Measurements from ENCODE around the gene ZNF19.

The ZNF19 gene

DNA sequence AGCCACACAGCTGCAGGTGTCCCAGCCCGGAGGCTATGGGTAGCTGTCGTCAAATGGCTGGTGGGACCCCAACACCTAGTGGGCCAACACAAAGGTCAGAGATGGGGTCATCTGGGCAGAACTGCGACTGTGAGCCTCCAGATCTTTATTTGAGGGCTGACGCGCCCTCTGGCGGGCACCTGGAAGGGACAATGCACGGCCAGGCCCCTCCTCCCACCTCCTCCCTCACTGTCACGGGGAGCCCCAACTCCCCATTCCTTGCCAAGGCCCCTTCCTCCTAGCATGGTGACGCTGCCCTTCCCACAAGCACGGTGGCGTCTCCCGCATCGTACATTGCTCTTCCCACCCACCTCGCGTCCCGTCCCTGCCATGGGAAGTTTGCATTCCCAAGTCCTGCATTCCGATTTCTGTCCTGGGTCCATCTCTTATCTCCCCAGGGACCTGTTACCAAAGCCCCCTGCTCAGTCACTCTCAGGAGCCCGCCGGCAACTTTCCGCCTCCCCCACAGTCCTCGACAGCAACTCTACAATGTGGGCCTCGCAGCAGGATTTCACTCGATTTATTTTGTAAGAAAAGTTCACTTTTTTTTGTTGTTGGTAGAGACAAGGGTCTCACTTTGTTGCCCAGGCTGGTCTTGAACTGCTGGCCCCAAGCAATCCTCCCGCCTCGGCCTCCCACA is 48.3 kb downstream of the ZNF19 start:
- DNase-seq = no peak

DNA sequence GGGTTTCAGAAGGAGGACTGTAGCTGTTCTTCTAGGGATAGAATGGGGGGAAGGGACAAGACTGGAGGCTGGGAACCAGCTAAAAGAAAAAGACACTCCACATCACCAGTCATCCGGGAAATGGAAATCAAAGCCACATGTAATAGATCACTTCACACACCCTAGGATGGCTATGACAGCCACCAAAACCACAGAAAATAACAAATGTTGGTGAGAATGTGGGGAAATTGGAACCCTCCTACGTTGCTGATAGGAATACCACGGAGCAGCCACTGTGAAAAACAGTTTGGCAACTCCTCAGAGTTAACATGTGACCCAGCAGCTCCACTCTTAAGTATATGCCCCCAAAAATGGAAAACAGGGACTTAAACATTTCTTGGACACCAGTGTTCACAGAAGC is 49.6 kb downstream of the ZNF19 start:
- no peak for DNase-seq

DNA sequence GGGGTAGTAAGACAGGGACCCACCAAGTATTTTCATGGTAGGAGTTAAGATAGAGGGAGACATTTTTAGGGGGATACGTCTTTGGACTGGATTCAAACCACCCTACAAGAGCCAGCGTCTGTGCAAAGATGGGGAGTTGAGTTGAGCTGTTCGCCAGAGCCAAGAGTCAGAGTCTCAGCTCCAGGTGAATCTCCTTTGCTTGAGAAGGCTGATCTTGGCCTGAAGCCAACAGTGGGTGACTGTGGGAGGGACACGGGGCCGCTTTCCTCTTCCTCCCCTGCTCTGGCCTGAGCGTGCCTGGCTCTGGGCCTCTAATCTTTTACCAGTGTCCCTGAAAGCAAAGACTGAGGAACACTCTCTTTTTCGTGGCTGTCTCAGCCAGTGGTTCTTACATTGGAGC is 52.7 kb downstream of the ZNF19 start:
- DNase-seq = no peak

DNA sequence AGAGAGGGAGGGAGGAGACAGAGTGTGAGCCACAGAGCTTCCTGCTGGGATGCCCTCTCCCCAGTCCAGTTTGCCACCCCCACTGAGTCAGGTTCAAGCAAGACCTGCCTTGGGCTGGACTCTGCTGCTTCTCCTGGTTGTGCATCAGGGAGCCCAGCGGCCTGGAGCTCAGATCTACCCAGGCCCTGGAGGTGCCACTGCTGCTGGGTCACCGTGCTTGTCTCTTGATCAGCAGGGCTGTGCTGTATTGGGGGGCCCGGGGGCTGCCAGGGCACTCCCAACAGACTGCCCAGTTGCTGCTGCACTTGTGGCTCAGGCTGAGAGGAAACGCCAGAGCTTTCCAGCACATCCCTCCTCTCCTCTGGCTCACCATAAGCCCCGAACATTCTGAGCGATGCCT is 56.2 kb downstream of the ZNF19 start:
- no peak for DNase-seq

DNA sequence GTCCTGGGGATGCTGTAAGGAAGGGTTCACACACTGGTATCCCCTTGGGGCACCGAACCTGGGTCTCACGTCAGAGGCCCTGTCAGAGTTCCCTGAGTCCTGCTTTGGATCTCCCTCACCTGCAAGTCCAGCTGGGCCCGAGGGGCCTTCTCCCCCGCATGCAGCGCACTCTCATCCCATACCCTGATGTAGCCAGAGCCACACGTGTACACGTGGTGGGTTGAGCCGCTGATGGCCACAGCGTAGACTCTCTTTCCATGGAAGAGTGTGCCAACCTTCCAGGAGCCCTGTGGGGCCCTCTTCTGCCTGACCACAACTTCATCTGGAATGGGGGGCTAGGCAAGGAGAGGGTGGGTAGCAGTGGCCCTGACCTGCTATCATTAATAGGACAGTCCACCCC is 57.1 kb downstream of the ZNF19 start:
- DNase-seq = no peak

DNA sequence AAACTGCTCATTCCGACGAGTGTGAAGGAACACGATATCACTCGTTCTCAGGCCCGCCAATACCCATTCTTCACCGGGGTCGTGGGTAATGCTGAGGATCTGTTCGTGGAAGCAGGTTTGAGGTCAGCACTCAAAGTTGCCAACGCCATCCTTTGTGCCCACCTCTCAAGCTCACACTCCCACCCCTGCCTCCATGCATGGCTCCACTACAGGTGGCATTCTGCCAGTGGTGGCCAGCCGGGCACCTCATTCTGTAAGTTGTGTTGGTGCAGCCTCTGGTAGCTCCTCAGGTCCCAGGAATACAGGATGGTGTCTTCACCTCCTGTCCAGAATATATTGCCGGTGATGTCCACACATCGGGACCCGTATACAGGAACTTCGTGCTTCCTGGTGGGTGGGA is 57.9 kb downstream of the ZNF19 start:
- no peak for DNase-seq

DNA sequence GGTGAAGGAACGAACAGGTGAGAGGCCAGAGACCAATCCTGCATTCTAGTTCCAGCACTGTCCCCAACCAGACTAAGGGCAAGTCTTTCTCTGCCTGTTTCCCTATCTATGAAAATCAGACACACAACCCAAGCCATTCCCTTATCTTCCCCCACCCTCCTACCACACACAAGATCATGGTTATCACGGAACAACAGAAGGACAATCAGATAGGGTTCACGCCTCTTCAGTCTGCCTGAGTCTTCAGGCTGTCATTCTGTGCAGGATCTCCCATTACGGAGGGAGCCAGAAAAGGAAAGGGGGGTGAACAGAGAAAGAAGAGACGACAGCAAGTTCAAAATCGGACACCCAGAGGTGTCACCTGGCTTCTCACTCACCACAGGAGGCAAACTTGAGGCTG is 58.4 kb downstream of the ZNF19 start:
- no peak for DNase-seq

DNA sequence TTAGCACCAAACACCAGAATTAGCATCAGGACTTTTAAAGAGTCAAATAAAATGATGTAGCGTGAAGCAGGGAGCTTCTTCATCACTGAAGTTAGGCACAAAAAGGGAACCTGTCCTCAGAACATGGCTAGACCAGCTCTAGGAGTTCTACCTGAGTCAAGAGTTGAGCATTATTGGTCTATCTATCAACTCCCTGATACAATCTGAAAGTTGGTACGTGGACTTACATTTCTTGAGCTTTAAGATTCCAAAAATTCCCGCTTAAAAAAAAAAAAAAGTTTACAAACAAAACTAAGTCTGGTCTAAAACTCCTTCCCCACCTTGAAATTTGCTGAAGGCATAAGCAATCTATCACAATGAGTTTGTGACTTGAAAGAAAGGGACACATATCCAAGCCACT is 59.5 kb downstream of the ZNF19 start:
- no peak for DNase-seq

DNA sequence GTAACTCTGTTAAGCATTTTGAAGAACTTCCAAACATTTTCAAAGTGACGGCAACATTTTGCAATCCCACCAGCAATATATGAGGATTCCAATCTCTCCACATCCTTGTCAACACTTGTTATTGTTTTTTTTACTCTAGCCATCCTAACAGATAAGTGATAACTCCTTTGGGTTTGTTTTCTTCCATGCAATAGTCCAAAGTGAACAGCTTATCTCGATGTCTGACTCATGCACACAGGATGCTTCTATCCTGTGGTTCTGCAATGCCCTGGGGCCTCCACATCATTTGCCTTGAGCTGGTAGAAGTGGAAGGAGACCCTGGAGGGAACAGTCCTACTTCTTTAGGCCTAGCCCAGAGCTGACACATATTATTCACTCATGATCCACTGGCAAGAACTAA is 60.2 kb downstream of the ZNF19 start:
- no peak for DNase-seq

DNA sequence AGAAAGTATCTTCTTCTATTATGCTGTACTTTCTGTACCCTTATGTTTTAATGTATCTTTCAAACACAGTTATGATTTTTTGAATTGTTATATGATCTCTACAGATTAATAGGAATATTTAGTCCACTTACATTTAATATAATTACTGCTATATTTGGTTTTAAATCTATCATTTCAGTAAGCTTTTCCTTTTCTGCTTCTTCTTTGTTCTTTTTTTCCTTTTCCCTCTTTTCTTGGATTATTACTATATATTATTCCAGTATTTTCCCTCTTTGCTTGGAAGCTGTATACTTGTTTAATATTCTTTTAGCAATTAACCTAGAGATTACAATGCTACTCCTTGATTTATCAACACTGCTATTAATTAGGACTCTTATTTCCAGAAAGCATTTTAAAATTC is 60.7 kb downstream of the ZNF19 start:
- no peak for DNase-seq

DNA sequence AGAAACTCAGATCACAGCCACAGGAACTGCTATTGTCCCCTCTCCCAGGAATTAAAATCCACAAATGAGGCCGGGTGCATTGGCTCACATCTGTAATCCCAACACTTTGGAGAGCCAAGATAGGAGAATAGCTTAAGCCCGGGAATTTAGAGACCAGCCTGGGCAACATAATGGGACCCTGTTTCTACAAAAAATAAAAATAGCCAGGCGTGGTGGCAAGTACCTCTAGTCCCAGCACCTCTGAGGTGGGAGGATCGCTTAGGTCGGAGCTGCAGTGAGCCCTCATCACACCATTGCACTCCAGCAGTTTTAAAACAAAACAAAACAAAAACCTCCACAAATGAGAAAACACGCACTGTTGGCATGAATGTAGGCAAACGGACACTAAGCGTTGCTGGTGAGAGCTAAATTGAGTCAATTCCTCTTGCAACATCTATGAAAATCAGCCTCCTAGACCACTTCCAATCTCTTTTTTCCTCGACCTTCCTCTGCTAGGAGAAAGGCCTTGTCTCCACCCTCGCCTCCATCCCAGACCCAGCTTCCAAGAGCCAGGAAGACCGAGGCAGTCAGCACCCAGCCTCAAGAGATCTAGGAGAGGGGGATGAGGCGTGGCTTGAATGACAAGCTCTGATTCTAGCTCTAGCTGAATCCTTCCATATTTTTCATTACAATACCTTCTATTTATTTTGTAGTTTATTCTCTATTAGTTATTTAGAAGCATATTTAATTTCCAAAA is 62.1 kb downstream of the ZNF19 start:
- DNase-seq = no peak

DNA sequence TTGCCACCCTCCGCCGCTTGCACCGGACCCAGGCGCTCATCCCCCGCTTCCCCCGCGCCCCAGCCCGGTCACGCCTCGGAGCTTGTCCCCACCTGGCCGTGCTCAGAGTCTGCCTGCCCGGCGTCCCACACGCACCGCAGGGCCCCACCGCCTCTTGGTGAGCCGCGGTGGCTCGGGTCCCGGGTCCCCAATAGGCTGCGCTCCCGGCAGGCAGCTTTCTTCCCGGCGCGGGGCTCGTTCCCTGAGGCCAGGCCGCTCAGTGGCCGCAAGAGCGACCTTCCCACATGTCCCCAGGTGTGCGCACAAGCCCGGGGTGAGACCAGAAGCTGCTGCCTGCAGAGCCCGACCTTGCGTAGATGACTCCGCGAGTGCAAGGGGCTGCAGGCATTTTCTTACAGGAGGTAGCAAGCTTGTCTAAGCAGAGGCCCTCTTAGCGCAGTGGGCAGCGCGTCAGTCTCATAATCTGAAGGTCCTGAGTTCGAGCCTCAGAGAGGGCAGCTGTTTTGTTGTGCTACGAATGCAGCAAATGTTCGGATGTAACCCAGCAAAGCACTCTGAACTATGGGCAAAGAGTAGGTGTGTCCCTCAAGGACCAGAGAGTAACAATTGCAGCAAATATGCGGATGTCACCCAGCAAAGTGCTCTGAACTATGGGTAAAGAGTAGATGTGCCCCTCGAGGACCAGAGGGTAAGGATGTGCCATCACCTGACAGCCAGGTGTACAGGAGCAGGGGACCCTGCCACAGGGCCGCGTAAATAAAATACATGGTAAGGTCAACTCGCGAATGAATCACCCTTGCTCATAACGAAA is 62.9 kb downstream of the ZNF19 start:
- peak; percentile 12 for DNase-seq

DNA sequence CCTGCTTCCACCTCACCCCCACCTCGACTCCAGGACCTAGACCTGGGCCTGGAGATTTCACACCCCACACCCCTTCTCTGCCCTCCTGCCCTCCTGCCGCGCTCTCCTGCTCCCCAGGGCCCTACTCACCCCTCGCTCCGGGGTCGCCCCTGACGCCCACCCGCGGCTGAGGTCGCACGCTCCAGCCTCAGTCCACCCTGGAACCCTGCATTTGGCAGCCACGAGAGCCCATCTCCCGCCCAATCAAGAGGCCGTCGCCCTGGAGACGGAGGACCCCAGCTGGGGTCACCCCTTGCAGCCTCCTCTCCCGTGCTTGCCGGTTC is 63.4 kb downstream of the ZNF19 start:
- no peak for DNase-seq

DNA sequence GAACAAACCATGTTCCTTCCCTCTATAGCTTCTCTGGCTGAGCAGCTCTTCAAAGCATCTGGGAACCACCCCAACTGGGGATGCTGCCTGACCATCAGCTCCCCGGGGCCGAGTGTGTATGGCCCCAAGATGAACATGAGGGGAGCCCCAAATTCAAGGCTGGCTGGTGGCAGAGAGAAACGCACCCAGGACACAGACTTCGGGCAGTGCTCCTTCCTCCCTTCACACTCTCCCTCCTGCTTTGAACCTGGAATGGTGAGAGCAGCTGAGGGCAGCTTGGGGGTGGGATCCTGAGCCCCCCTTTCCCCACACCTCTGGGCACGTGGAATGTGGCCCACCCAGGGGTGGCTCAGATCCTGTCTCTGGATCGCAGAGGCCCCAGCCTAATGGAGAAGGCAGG is 64.5 kb downstream of the ZNF19 start:
- DNase-seq = no peak

DNA sequence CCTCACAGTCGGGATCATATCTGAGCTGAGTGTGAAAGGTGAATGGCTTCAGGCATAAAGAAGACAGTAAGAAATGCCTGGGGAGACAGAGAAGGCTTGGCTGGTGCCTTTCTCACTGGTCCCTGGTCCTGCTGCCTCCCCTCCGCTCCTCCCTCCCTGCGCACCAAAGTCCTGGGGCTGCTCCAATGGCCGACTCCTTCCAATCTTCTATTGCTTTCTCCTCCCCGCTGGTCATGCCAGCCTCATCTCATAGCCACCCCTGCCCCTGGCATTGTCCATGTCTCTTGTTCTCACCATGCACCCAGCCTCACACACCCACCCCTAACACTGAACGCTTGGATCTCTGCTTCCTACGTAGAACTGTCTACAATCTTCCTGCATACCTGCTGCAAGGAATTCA is 65.3 kb downstream of the ZNF19 start:
- no peak for DNase-seq

Data from stimulated activated CD4-positive, alpha-beta T cell treated with anti-CD3 and anti-CD28 coated beads, Interleukin-12 subunit alpha, Interleukin-12 subunit beta, amount 100 ng/mL, for 4 hours (primary cell).